Activated CD8-positive, alpha-beta memory T cell treated with anti-CD3 and anti-CD28 coated beads, Interleukin-2, amount 50 U/mL, for 1 hour (primary cell): ENCODE measurements around the gene C3orf70.
"Not testable (repeated sequence)": the region's sequence is repeated elsewhere in the genome, so short reads cannot be mapped to it uniquely, and the experiment has no call there.

Experiments used
- DNase-seq: peaks from one replicate; pipeline ENCODE4 v3.0.0-alpha.2; 2020; ENCODE audit errors: extremely low read depth

The C3orf70 gene

GRCh38 chr3:185151101-185151963 is 1.5 kb downstream of the C3orf70 start:
- DNase-seq: no peak

- DNase-seq: no peak
These were observed 2.3 kb downstream of the C3orf70 start for GRCh38 chr3:185150561-185150960.

- no peak for DNase-seq
These were observed 3.3 kb downstream of the C3orf70 start for GRCh38 chr3:185149591-185149990.

DNA sequence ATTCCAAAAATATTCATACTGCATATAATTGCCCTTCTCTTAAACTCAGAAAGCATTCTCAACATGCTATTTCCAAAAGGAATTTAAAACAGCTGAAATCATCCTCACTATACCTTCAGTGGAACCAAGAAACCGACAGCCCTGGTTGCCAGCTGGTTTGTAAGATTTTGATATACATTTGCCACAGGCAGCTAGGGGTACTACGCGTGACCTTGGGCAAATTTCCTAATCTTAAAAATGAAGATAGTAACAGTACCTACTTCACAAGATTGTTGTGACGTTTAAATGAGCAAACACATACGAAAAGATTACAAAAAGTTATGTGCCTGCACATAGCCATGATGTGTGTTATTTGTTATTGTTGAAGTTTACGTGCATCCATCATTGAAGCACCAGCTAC is 7.3 kb downstream of the C3orf70 start:
- DNase-seq: no peak

GRCh38 chr3:185144784-185145183 is 8.1 kb downstream of the C3orf70 start:
- no peak for DNase-seq

GRCh38 chr3:185137821-185138220 is 15.0 kb downstream of the C3orf70 start:
- DNase-seq: no peak

DNA sequence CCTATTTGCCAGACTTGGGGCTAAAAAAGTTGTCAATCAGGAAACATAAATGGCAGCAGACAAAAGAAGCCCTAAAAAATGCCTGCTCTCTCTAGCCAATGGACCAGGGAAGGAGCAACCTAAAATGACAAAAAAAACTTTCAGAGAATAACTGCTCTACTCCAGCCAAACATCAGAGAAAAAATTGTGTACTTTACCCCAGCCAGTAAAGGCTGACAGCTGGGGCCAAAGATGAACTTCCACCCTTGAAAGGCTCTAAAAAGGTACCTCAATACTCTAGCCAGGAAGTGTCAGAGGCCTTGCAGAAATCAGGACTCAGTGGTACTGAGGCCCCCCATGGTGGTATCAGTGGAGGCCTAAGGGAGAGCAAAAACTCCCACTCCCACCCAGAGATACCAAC is 18.4 kb downstream of the C3orf70 start:
- DNase-seq: no peak

- DNase-seq: no peak
These were observed 21.1 kb downstream of the C3orf70 start for GRCh38 chr3:185131602-185132256.

- DNase-seq: no peak
These were observed 23.8 kb downstream of the C3orf70 start for GRCh38 chr3:185129083-185129482.

GRCh38 chr3:185126201-185126600 is 26.7 kb downstream of the C3orf70 start:
- DNase-seq: no peak

DNA sequence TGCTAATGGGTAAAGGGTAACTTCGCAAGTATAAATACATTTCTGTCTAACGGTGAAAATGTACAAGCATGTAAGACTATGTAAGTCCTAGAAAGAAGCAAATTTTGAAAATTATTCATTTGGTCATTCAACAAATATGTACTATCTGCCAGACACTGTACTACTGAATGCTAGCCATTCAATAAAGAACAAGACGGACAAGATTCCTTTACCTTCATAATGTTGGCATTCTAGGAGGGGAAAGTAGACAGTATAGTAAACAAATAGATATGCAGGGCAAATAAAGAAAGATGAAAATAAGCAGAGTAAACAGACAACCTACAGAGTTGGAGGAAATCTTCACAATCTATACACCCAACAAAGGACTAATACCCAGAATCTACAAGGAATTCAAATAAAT is 32.7 kb downstream of the C3orf70 start:
- no peak for DNase-seq

DNA sequence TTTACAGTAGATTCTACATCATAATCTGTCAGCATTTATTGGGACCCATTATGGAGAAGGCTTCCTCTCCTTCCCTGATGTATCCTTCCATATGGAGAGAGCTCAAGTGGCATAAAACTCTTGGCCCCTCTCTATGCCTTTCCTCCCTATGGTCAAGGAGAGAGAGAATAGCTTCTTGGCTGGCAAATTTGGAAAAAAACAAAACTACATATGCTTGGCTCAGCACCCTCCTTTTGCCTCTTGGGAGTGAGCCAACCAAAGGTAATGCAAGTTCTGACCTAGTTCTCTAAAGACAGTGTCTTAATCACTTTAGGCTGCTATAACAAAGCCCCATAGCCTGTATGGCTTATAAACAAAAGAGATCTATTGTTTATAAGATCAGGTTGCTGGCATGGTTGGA is 37.5 kb downstream of the C3orf70 start:
- DNase-seq: no peak

DNA sequence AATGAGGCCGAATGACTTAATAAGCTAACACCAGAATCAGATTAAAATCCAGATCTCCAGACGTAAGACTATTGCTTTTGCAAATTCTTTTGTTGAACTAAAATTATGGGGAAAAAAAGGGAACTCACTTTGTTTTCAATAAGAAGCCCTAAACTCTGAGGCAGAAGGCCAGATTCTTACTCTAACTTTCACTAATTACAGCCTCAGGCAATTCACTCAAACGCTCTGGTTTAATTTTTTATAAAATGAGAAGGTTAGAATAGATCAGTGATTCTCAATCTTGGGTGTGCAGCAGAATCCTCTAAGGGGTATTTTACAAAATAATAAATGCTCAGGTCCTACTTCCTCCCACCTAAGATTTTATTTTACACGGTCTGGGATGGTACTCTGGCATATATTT is 38.1 kb downstream of the C3orf70 start:
- no peak for DNase-seq

- no peak for DNase-seq
These were observed 40.7 kb downstream of the C3orf70 start for GRCh38 chr3:185112186-185112585.

DNA sequence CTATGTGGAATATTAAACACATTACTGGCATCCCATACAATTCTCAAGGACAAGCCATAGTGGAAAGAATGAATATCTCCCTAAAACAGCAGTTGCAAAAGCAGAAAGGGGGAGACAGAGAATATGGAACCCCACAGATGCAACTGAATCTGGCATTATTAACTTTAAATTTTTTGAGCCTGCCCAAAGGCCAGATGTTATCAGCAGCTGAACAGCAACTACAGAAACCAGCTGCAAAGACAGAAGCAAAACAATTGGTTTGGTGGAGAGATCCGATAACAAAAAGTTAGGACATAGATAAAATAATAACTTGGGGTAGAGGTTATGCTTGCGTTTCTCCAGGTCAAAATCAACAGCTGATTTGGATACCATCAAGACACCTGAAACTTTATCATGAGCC is 43.8 kb downstream of the C3orf70 start:
- DNase-seq: not testable (repeated sequence)

DNA sequence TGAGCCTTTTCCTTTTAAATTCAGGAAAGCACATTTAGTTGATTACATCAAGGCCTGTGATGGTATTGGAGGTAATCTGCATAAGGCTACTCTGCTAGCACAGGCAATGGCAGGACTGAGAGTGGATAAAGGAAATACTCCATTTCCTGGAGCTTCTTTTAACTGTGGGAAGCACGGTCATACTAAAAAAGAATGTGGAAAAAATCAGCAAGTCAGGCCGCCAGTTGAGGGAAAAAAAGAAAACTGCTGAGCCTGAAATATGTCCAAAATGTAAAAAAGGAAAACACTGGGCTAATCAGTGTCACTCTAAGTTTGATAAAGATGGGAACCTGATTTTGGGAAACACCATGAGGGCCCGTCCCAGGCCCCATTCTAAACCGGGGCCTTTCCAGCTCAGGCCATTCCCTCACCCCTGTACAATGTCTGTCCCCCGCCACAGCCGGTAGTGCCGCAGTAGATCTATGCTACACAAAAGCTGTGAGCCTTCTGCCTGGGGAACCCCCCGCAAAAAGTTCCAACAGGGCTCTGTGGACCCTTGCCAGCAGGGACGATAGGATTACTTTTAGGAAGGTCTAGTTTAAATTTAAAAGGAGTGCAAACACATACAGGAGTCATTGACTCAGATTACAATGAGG is 46.5 kb downstream of the C3orf70 start:
- DNase-seq: not testable (repeated sequence)

DNA sequence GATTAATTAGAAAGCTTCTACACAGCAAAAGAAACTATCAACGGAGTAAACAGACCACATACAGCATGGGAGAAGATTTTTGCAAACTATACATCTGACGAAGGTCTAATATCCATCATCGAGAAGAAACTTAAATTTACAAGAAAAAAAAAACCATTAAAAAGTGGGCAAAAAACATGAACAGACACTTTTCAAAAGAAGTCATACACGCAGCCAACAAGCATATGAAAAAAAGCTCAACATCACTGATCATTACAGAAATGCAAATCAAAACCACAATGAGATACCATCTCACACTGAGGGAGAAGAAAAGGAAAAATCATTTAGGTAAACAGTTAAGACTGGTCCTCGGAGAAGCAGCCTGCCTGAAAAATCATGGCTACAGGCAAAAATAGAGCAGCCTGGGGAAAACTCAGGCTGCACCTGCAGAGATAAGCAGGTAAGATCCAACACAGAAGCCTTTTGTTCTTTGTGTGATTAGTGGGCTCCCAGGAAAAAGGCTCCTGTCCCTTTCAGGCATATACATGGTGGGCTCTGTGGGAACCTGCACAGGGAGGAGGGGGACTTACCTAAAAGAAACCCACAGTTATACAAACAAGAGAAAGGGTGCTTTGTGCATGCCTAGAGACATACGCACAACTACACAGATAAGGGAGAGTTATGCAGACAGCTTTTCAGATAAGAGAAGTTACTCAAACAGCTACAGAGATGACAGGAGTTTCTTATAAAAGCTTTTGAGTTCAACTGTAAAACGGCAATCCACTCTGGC is 49.3 kb downstream of the C3orf70 start:
- no peak for DNase-seq

DNA sequence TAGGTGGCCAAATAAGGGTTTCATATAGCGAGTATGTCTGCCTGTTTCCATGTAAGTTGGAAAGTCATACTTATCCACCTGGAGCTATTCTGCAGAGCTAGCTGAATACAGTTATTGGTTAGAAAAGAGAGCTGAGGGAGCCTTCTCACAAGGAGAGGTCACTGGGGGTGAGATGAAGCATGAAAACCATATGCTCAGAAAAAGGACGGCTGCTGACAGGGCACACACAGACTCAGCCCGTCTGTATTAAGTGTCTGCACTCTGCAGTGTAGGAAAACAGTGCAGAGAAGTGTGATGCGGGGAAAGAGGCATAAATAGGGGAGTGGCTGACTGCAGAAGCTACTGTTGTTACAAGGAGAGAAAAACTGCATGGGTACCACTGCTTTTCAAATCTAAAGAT is 58.2 kb downstream of the C3orf70 start:
- no peak for DNase-seq

DNA sequence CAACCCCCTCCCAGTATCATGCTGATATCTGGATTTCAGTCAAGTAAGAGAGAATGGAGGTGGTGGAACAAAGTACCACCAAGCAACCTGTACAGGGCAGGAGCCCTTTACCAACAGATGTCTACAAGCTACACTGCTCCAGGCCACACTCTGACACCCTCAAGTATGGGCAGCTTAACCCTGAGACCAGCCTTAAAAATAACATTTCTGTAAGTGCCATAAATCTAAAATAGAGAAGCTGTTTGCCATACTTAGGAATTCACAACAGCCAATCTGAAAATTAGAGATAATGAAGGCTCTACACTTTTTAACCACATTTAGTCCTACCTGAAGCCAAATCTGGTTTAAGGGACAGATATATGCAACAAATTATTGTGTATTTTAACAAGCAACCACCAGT is 59.7 kb downstream of the C3orf70 start:
- no peak for DNase-seq

- no peak for DNase-seq
These were observed 62.0 kb downstream of the C3orf70 start for GRCh38 chr3:185090811-185091210.

- DNase-seq: no peak
These were observed 63.1 kb downstream of the C3orf70 start for GRCh38 chr3:185089751-185090150.

GRCh38 chr3:185089343-185089742 is 63.5 kb downstream of the C3orf70 start:
- no peak for DNase-seq
